ENCODE measurements around the gene CFI. TPM values are rescaled to one million over a fixed set of nuclear protein-coding genes. Genes with fewer than 3 reads are reported as not detected.

Gene CFI
- total RNA-seq, result 21.9 TPM
- long read RNA-seq, partial matches to known transcripts, result 2 of 7 reads
- long read RNA-seq, other reads (novel, unspliced or antisense), result 4 of 7 reads

GRCh38 chr4:109801895-109802319 is at the start of gene CFI:
Gene CFI, minus strand, starts transcription at chr4:109801999. Its CDS starts 28 bp downstream, at chr4:109801971.
- DNase-seq (ENCODE audit: low spot score), result no peak

GRCh38 chr4:109850601-109851000 is 48.8 kb upstream of the CFI start:
- no peak for DNase-seq (ENCODE audit: low spot score)

GRCh38 chr4:109848501-109848900 is 46.7 kb upstream of the CFI start:
- no peak for DNase-seq (ENCODE audit: low spot score)

- no peak for DNase-seq (ENCODE audit: low spot score)
Measured at GRCh38 chr4:109847896-109848442, 46.2 kb upstream of the CFI start, which contains the start of gene LRIT3. Gene LRIT3, plus strand, starts transcription at chr4:109848107. Its CDS starts 95 bp downstream, at chr4:109848202.

- DNase-seq (ENCODE audit: low spot score), result no peak
Measured at GRCh38 chr4:109846395-109847098, 44.7 kb upstream of the CFI start.

- DNase-seq (ENCODE audit: low spot score), result no peak
Measured at GRCh38 chr4:109836985-109837384, 35.2 kb upstream of the CFI start.

GRCh38 chr4:109833756-109834155 is 32.0 kb upstream of the CFI start:
- no peak for DNase-seq (ENCODE audit: low spot score)

GRCh38 chr4:109827672-109828071 is 25.9 kb upstream of the CFI start, which contains the start of gene RRH:
Gene RRH, plus strand, starts transcription at chr4:109827972. Its CDS starts 56 bp downstream, at chr4:109828028.
- DNase-seq (ENCODE audit: low spot score), result no peak

- no peak for DNase-seq (ENCODE audit: low spot score)
Measured at GRCh38 chr4:109826719-109827118, 24.9 kb upstream of the CFI start.

- DNase-seq (ENCODE audit: low spot score), result no peak
Measured at GRCh38 chr4:109821185-109821584, 19.4 kb upstream of the CFI start.

- no peak for DNase-seq (ENCODE audit: low spot score)
Measured at GRCh38 chr4:109820563-109820962, 18.8 kb upstream of the CFI start.

GRCh38 chr4:109818268-109818667 is 16.5 kb upstream of the CFI start:
- no peak for DNase-seq (ENCODE audit: low spot score)

- no peak for DNase-seq (ENCODE audit: low spot score)
Measured at GRCh38 chr4:109816894-109817293, 15.1 kb upstream of the CFI start.

- DNase-seq (ENCODE audit: low spot score), result no peak
Measured at GRCh38 chr4:109816082-109816442, 14.3 kb upstream of the CFI start.

GRCh38 chr4:109815151-109816081 is 13.6 kb upstream of the CFI start, which contains the start of gene GAR1:
Gene GAR1, plus strand, starts transcription at chr4:109815762. Its CDS starts 403 bp downstream, at chr4:109816165.
- DNase-seq (ENCODE audit: low spot score), result peak; percentile 91

GRCh38 chr4:109811707-109812106 is 9.9 kb upstream of the CFI start:
- no peak for DNase-seq (ENCODE audit: low spot score)

GRCh38 chr4:109810552-109811387 is 9.0 kb upstream of the CFI start:
- no peak for DNase-seq (ENCODE audit: low spot score)

- DNase-seq (ENCODE audit: low spot score), result no peak
Measured at GRCh38 chr4:109809655-109810054, 7.9 kb upstream of the CFI start.

GRCh38 chr4:109803924-109804571 is 2.2 kb upstream of the CFI start:
- DNase-seq (ENCODE audit: low spot score), result no peak
